ENCODE measurements around the gene TUBB1.

GRCh38 chr20:58994390-58995159 is 24.7 kb upstream of the TUBB1 start:
- TF ChIP-seq, protein P1, sequence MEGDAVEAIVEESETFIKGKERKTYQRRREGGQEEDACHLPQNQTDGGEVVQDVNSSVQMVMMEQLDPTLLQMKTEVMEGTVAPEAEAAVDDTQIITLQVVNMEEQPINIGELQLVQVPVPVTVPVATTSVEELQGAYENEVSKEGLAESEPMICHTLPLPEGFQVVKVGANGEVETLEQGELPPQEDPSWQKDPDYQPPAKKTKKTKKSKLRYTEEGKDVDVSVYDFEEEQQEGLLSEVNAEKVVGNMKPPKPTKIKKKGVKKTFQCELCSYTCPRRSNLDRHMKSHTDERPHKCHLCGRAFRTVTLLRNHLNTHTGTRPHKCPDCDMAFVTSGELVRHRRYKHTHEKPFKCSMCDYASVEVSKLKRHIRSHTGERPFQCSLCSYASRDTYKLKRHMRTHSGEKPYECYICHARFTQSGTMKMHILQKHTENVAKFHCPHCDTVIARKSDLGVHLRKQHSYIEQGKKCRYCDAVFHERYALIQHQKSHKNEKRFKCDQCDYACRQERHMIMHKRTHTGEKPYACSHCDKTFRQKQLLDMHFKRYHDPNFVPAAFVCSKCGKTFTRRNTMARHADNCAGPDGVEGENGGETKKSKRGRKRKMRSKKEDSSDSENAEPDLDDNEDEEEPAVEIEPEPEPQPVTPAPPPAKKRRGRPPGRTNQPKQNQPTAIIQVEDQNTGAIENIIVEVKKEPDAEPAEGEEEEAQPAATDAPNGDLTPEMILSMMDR (IDR thresholded peaks at IDR 0.05): no peak
- no peak for TF ChIP-seq POLR2A (IDR thresholded peaks at IDR 0.05)

All from testis (tissue), 2 donors.